Measurements from ENCODE around the gene IL17RB. TPM values are rescaled to one million over a fixed set of nuclear protein-coding genes. Genes with fewer than 3 reads are reported as not detected.

IL17RB gene
- total RNA-seq, 1 donor from 2014 or later: 0.16 TPM

DNA sequence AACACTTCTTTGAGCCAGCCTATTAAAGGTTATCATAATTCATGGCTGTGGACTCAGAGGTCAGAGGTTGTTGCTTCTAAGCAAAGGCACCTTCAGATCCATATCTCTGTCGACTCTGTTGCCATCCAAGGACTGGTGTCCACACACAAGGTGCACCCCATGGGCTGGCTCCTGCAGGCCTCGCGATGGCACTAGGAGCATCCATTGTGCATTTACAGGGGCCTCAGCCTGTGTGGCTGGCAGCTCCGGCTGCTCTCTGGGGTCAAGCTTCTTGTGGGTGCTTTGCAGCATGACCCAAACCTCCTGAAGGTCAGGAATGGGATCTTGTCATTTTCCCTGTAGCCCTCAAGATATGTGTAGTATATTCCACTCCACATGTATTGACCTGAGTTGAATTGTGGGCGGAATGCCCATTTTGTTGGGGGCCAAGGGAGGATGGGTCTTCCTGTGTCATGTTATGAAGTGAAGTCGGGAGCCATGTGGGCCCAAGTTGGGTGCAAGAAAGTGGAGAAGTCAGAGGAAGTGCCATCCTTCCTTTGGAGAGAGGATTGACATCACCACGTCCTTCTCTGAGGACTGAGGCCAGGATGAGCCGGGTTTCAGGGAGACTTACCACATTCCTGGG is 44.0 kb upstream of the IL17RB start:
- Mint-ChIP-seq H3K9me3 (ENCODE audit: unreplicated experiment) (peaks cover 3% of the 10 kb centered on the region), H3K4me3 (ENCODE audit: unreplicated experiment) (no peak overlapping the region), H3K27ac (ENCODE audit: unreplicated experiment) (no peak overlapping the region), H3K4me1 (ENCODE audit: low read depth, unreplicated experiment) (peaks cover 28% of the 10 kb centered on the region), H3K27me3 (ENCODE audit: low read depth, unreplicated experiment) (no peaks in the 10 kb centered on the region), H3K36me3 (ENCODE audit: low read depth, unreplicated experiment) (no peaks in the 10 kb centered on the region)
- Histone ChIP-seq H3K4me1 (ENCODE audit: insufficient read depth, low read length) (peaks cover 22% of the 10 kb centered on the region), H3K27ac (ENCODE audit: low read depth, low read length) (no peak overlapping the region), H2AFZ (ENCODE audit: low read depth, low read length) (no peak overlapping the region), H3K9me3 (ENCODE audit: insufficient read depth, low read depth, low read length) (no peaks in the 10 kb centered on the region), H3K27me3 (ENCODE audit: insufficient read depth, low read length) (no peaks in the 10 kb centered on the region), H3K9ac (ENCODE audit: low read length) (no peak overlapping the region), H3K4me3 (ENCODE audit: insufficient read depth, low read depth, low read length) (no peak overlapping the region), H4K20me1 (ENCODE audit: insufficient read depth, low read length) (no peaks in the 10 kb centered on the region), H3K36me3 (ENCODE audit: insufficient read depth, low read length) (no peaks in the 10 kb centered on the region), H3K4me2 (ENCODE audit: low read length) (no peak overlapping the region), H3K79me2 (ENCODE audit: insufficient read depth, low read length) (no peaks in the 10 kb centered on the region)
- TF ChIP-seq, protein P1, sequence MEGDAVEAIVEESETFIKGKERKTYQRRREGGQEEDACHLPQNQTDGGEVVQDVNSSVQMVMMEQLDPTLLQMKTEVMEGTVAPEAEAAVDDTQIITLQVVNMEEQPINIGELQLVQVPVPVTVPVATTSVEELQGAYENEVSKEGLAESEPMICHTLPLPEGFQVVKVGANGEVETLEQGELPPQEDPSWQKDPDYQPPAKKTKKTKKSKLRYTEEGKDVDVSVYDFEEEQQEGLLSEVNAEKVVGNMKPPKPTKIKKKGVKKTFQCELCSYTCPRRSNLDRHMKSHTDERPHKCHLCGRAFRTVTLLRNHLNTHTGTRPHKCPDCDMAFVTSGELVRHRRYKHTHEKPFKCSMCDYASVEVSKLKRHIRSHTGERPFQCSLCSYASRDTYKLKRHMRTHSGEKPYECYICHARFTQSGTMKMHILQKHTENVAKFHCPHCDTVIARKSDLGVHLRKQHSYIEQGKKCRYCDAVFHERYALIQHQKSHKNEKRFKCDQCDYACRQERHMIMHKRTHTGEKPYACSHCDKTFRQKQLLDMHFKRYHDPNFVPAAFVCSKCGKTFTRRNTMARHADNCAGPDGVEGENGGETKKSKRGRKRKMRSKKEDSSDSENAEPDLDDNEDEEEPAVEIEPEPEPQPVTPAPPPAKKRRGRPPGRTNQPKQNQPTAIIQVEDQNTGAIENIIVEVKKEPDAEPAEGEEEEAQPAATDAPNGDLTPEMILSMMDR (IDR thresholded peaks at IDR 0.05; ENCODE audit: insufficient read depth, low read depth, low read length): no peak
- TF ChIP-seq EZH2 (IDR thresholded peaks at IDR 0.05; ENCODE audit: insufficient read depth, low read length): no peak
- DNase-seq (ENCODE audit: low read depth) (no peak), FAIRE-seq (no peak)

DNA sequence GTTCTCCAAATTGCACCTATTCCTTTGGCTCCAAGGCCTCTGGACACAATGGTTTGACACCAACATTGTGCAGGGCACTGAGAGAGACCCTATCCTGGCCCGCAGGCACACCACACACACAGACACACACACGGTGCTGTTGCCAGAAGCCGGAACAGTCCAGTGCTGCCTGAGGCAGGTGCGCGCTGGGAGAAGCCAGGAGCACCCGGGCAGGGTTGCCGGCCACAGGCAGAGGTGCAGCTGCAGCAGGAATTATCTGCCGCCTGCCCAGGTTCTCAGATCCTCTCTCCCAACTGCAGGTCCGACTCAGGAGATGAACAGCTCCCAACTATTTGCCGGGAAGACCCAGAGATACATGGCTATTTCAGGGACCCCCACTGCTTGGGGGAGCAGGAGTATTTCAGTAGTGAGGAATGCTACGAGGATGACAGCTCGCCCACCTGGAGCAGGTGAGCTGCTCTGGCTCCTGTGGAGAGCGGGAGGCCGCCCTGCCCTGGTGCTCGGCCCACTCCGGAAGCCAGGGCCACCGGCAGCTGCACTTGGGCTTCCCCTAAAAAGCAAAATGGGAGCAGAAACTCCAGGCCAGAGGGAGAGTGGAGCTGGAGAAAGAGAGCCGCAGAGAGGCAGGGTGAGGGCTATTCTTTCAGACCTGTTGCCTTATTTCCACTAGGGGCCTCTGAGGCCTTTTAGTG is 43.1 kb upstream of the IL17RB start:
- Mint-ChIP-seq H3K4me1 (ENCODE audit: low read depth, unreplicated experiment) (peaks cover 28% of the 10 kb centered on the region), H3K27ac (ENCODE audit: unreplicated experiment) (no peak overlapping the region), H3K36me3 (ENCODE audit: low read depth, unreplicated experiment) (no peaks in the 10 kb centered on the region), H3K27me3 (ENCODE audit: low read depth, unreplicated experiment) (peaks cover 4% of the 10 kb centered on the region), H3K4me3 (ENCODE audit: unreplicated experiment) (no peak overlapping the region), H3K9me3 (ENCODE audit: unreplicated experiment) (peaks cover 3% of the 10 kb centered on the region)
- FAIRE-seq (no peak), DNase-seq (ENCODE audit: low read depth) (no peak)
- Histone ChIP-seq H3K36me3 (ENCODE audit: insufficient read depth, low read length) (no peaks in the 10 kb centered on the region), H3K27ac (ENCODE audit: low read depth, low read length) (no peak overlapping the region), H4K20me1 (ENCODE audit: insufficient read depth, low read length) (no peaks in the 10 kb centered on the region), H3K9ac (ENCODE audit: low read length) (no peak overlapping the region), H3K4me2 (ENCODE audit: low read length) (no peak overlapping the region), H3K27me3 (ENCODE audit: insufficient read depth, low read length) (no peaks in the 10 kb centered on the region), H3K79me2 (ENCODE audit: insufficient read depth, low read length) (no peaks in the 10 kb centered on the region), H3K4me1 (ENCODE audit: insufficient read depth, low read length) (peaks cover 22% of the 10 kb centered on the region), H3K4me3 (ENCODE audit: insufficient read depth, low read depth, low read length) (no peak overlapping the region), H2AFZ (ENCODE audit: low read depth, low read length) (no peak overlapping the region), H3K9me3 (ENCODE audit: insufficient read depth, low read depth, low read length) (no peaks in the 10 kb centered on the region)
- no peak for TF ChIP-seq EZH2 (IDR thresholded peaks at IDR 0.05; ENCODE audit: insufficient read depth, low read length)
- TF ChIP-seq, protein P1 (IDR thresholded peaks at IDR 0.05; ENCODE audit: insufficient read depth, low read depth, low read length): no peak

All from astrocyte (in vitro differentiated cells and primary cell).